HG02610 (cell line): ENCODE data around the gene IGSF23.
"Not testable (repeated sequence)": the region's sequence is repeated elsewhere in the genome, so short reads cannot be mapped to it uniquely, and the experiment has no call there.

Experiments used
- ATAC-seq: cut with Tn5 transposase; IDR thresholded peaks from one replicate; pipeline ENCODE4 v1.9.1; 2021; ENCODE audit warnings: mild to moderate bottlenecking, moderate library complexity; ENCODE audit not compliant: unreplicated experiment

The IGSF23 gene

GRCh38 chr19:44663996-44664395 lies 50.6 kb downstream of the IGSF23 start:
- no peak for ATAC-seq

GRCh38 chr19:44664976-44665375 lies 51.6 kb downstream of the IGSF23 start:
- ATAC-seq, result no peak

- ATAC-seq, result no peak
Measured at GRCh38 chr19:44666852-44667556, 53.6 kb downstream of the IGSF23 start.

DNA sequence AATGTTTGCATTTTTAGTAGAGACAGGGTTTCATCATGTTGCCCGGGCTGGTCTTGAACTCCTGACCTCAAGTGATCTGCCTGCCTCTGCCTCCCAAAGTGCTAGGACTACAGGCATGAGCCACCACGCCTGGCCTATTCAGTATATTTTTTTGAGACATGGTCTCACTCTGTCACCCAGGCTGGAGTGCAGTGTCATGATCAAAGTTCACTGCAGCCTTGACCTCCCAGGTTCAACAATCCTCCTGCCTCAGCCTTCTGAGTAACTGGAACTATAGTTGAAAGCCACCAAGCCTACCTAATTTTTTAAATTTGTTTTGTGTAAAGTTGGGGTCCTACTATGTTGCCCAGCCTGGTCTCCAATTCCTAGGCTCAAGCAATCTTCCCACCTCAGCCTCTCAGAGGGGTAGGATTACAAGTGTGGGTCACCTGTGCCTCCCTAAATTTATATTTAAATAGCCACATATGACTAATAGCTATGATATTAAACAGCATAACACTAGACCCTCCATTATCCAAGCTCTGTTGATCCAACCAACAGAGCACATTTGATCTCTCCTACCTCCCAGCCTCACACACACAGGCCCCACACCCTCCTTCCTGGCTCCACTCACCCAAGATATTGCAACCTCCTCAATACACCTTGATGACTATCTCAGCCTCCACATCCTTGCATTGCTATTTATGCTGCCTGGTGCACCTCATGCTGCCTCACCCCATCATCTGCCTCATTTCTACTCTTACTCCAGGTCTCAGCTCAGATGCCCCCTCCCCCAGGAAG lies 55.8 kb downstream of the IGSF23 start:
- ATAC-seq, result no peak

DNA sequence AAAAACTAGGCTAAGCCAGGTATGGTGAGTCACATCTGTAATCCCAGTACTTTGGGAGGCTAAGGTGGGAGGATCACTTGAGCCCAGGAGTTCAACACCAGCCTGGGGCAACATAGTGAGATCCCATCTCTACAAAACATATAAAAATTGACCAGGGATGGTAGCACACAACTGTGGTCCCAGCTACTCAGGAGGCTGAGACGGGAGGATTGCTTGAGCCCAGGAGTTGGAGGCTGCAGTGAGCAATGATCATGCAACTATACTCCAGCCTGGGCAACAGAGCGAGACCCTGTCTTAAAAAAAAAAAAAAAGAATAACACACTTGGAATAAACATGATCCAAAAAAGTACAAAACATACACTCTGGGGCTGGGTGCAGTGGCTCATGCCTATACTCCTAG lies 56.7 kb downstream of the IGSF23 start:
- not testable (repeated sequence) for ATAC-seq

- no peak for ATAC-seq
Measured at GRCh38 chr19:44671400-44671799, 58.0 kb downstream of the IGSF23 start, which contains the start of gene CEACAM19. TSS of gene CEACAM19 (plus strand) at chr19:44671482. CDS start at chr19:44671932, 450 bp downstream.

GRCh38 chr19:44672226-44672625 lies 58.9 kb downstream of the IGSF23 start:
- no peak for ATAC-seq

DNA sequence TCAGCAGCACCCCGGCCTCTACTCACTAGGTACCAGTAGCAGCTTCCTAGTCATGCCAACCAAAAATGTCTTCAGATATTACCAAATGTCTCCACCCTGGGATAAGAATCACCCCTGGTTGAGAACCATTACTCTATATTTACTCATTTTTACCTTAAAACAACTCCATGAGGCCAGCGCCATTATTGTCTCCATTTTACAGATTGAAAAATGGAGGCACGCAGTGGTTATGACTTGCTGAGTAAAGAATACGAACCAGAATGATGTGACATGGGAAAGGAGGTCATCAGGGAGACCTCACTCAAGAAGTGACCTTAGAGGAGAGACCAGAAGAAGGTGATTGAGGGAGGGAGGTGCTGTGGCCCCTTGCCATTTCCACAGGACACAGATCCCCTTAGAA lies 60.1 kb downstream of the IGSF23 start:
- ATAC-seq, result no peak

GRCh38 chr19:44675521-44675920 lies 62.2 kb downstream of the IGSF23 start:
- no peak for ATAC-seq

- ATAC-seq, result no peak
Measured at GRCh38 chr19:44677019-44677811, 63.9 kb downstream of the IGSF23 start.

- no peak for ATAC-seq
Measured at GRCh38 chr19:44680536-44680935, 67.2 kb downstream of the IGSF23 start.

DNA sequence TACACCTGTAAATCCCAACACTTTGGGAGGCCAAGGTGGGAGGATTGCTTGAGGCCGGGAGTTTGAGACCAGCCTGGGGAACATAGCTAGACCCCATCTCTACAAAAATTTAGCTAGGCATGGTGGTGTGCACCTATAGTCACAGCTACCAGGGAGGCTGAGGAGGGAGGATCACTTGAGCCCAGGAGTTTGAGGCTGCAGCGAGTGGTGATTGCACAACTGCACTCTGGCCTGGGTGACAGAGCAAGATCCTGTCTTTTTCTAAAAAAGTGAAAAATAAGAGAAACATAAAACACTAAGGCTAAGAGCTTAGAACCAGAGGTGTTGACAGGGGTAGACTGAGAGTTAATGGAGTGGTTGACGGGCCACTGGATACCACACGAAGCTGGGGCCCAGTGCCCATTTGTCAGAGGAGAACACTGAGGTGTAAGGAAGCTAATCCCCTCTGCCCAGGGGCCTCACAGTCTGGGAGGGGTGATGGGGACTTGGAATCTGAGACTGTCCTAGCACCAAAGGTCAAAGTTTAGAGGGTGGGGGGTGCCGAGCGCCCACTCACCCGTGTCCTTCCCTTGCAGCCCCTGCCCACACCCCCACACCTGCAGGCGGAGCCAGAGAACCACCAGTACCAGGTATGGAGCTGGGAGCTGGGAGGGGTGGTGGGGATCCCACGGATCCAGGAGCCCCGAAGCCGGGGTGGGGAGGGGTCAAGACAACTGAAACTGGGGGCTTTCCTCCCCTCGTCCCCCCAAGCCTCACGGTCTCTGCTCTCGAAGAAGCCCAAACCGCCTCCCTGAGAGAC lies 68.8 kb downstream of the IGSF23 start:
- ATAC-seq, result no peak

GRCh38 chr19:44682807-44683206 lies 69.4 kb downstream of the IGSF23 start:
- ATAC-seq, result no peak

GRCh38 chr19:44683434-44684210 lies 70.3 kb downstream of the IGSF23 start:
- ATAC-seq, result no peak

DNA sequence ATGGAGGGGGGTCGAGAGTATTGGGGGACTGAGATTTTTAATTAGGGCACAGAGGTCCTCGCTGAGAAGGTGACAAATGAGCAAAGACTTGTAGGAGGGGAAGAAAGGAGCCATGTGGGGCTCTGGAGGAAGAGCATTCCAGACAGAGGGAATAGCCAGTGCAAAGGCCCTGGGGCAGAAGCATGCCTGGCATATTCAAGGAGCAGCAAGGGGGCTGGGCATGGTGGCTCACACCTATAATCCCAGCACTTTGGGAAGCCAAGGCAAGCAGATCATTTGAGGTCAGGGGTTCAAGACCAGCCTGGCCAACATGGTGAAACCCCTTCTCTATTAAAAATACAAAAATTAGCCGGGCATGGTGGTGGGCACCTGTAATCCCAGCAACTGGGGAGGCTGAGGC lies 71.0 kb downstream of the IGSF23 start:
- ATAC-seq, result not testable (repeated sequence)

- no peak for ATAC-seq
Measured at GRCh38 chr19:44684892-44685863, 71.8 kb downstream of the IGSF23 start.

GRCh38 chr19:44685877-44686276 lies 72.5 kb downstream of the IGSF23 start:
- no peak for ATAC-seq
